Caco-2 (cell line): ENCODE data around the gene ITGB1. TPM values are rescaled to one million over a fixed set of nuclear protein-coding genes. Genes with fewer than 3 reads are reported as not detected.

ENCODE experiments used
- BruUV-seq: library from RNA; stranded (reverse); fragments of 400-500 nt; replicated peaks from 2 replicates; lab custom pipeline; 2021; lab: Mats Ljungman, UMichigan
- CTCF ChIA-PET: fragments of 300-600 bp; sonication (Branson Sonifier 250); formaldehyde crosslinking; loops from one replicate; lab custom pipeline; 2022; ENCODE audit warnings: antibody characterized with exemption; lab: Charles Lee
- POLR2A ChIA-PET: fragments of 300-600 bp; sonication (Branson Sonifier 250); formaldehyde crosslinking; loops from one replicate; lab custom pipeline; 2022; ENCODE audit warnings: antibody characterized with exemption; lab: Charles Lee
- DNase-seq, 2 experiments: peaks; one replicate each; pipeline versions ENCODE4 v3.0.0 to v3.0.0-alpha.2; 2020 to 2022
- H3K27me3 ChIP-seq: replicated peaks from 2 replicates; pipeline ENCODE4 v1.6.0; 2011; ENCODE audit warnings: low read length; ENCODE audit not compliant: control insufficient read depth, insufficient read depth
- H3K36me3 ChIP-seq: 2 replicates; pipeline ENCODE4 v1.5.1; 2011; ENCODE audit warnings: low read length; ENCODE audit not compliant: control insufficient read depth, insufficient read depth
- H3K4me1 ChIP-seq: fragments of 250-450 bp; sonication (Bioruptor Pico); 2 replicates; pipeline ENCODE4 v1.5.1; 2020; ENCODE audit warnings: mild to moderate bottlenecking
- H3K4me3 ChIP-seq: 2 replicates; pipeline ENCODE4 v1.5.1; 2011; ENCODE audit warnings: low read depth, mild to moderate bottlenecking, control low read depth, low read length
- H3K9me3 ChIP-seq: fragments of 250-450 bp; sonication (Bioruptor Pico); 2 replicates; pipeline ENCODE4 v1.5.1; 2020; ENCODE audit warnings: mild to moderate bottlenecking, moderate library complexity
- H3K27ac Mint-ChIP-seq: one replicate; pipeline ENCODE4 v1.8.0; 2022; ENCODE audit warnings: mixed read lengths; ENCODE audit not compliant: unreplicated experiment
- H3K27me3 Mint-ChIP-seq: one replicate; pipeline ENCODE4 v1.8.0; 2022; ENCODE audit warnings: mixed read lengths; ENCODE audit not compliant: insufficient read depth, unreplicated experiment
- H3K36me3 Mint-ChIP-seq: one replicate; pipeline ENCODE4 v1.8.0; 2022; ENCODE audit warnings: mild to moderate bottlenecking, mixed read lengths; ENCODE audit not compliant: insufficient read depth, unreplicated experiment
- H3K4me1 Mint-ChIP-seq: one replicate; pipeline ENCODE4 v1.8.0; 2022; ENCODE audit warnings: low read depth, mixed read lengths; ENCODE audit not compliant: unreplicated experiment
- H3K4me3 Mint-ChIP-seq: one replicate; pipeline ENCODE4 v1.8.0; 2022; ENCODE audit warnings: mild to moderate bottlenecking, moderate library complexity, mixed read lengths; ENCODE audit not compliant: unreplicated experiment
- H3K9me3 Mint-ChIP-seq: one replicate; pipeline ENCODE4 v1.8.0; 2022; ENCODE audit warnings: mixed read lengths; ENCODE audit not compliant: unreplicated experiment
- CTCF ChIP-seq, 2 experiments: fragments of 200-600 bp in 1 of 2; IDR thresholded peaks; 1 replicate in 1 of 2; 2 replicates in 1 of 2; pipeline versions ENCODE4 v1.5.1 to v1.8.0; 2011 to 2022; ENCODE audit warnings: antibody characterized with exemption in 1 of 2, control low read depth in 1 of 2, inconsistent platforms in 1 of 2, low read depth in 1 of 2, low read length in 1 of 2, mild to moderate bottlenecking in 1 of 2, moderate library complexity in 1 of 2; ENCODE audit not compliant: insufficient read depth in 1 of 2, severe bottlenecking in 1 of 2, unreplicated experiment in 1 of 2
- intact Hi-C: fragments of 100-400 bp; cut with micrococcal nuclease; formaldehyde crosslinking; loops from one replicate; pipeline ENCODE4 v1.10.0; 2022; ENCODE audit not compliant: unreplicated experiment
- total RNA-seq: library from RNA; stranded (reverse); gene quantifications from 2 replicates; pipeline ENCODE4 v1.2.3, GENCODE V29; 2022

Gene ITGB1
- total RNA-seq, 1 experiment from 2014 or later, result 474 TPM

- Histone ChIP-seq H3K27me3 (no peaks in the 10 kb centered on the region), H3K4me1 (peaks cover 56% of the 10 kb centered on the region), H3K36me3 (no peaks in the 10 kb centered on the region), H3K4me3 (no peak overlapping the region), H3K9me3 (no peaks in the 10 kb centered on the region)
- no peak overlapping the region for H3K4me3 Mint-ChIP-seq
- H3K9me3 Mint-ChIP-seq, result no peaks in the 10 kb centered on the region
- intact Hi-C loops, result no loop called here
- no peak overlapping the region for H3K27ac Mint-ChIP-seq
- peaks cover 21% of the 10 kb centered on the region for H3K36me3 Mint-ChIP-seq
- ChIA-PET CTCF (no interaction called here), POLR2A (no interaction called here)
- no TSS peak for BruUV-seq
- peaks cover 44% of the 10 kb centered on the region for H3K4me1 Mint-ChIP-seq
- no peak for TF ChIP-seq CTCF (IDR thresholded peaks at IDR 0.05; ENCODE audit: insufficient read depth in 1 of 2, low read depth in 1 of 2, low read length in 1 of 2, severe bottlenecking in 1 of 2, unreplicated experiment in 1 of 2)
- DNase-seq, result no peak
- H3K27me3 Mint-ChIP-seq, result no peaks in the 10 kb centered on the region
These were observed 14.0 kb downstream of the ITGB1 start for GRCh38 chr10:32943854-32944661.

GRCh38 chr10:32943395-32943794, 14.6 kb downstream of the ITGB1 start:
- no TSS peak for BruUV-seq
- H3K9me3 ChIP-seq, result no peaks in the 10 kb centered on the region
- H3K4me1 Mint-ChIP-seq, result peaks cover 44% of the 10 kb centered on the region
- no peak for DNase-seq
- H3K36me3 Mint-ChIP-seq, result peaks cover 23% of the 10 kb centered on the region
- CTCF ChIA-PET, result no interaction called here
- H3K4me3 ChIP-seq, result no peak overlapping the region
- no peak for TF ChIP-seq CTCF (IDR thresholded peaks at IDR 0.05; ENCODE audit: insufficient read depth in 1 of 2, low read depth in 1 of 2, low read length in 1 of 2, severe bottlenecking in 1 of 2, unreplicated experiment in 1 of 2)
- H3K27ac Mint-ChIP-seq, result no peak overlapping the region
- no peak overlapping the region for H3K4me3 Mint-ChIP-seq
- peaks cover 56% of the 10 kb centered on the region for H3K4me1 ChIP-seq
- H3K27me3 ChIP-seq, result no peaks in the 10 kb centered on the region
- H3K36me3 ChIP-seq, result no peaks in the 10 kb centered on the region
- no peaks in the 10 kb centered on the region for H3K9me3 Mint-ChIP-seq
- POLR2A ChIA-PET, result no interaction called here
- intact Hi-C loops, result no loop called here
- no peaks in the 10 kb centered on the region for H3K27me3 Mint-ChIP-seq

- no TSS peak for BruUV-seq
- intact Hi-C loops, result no loop called here
- ChIA-PET POLR2A (no interaction called here), CTCF (no interaction called here)
- Mint-ChIP-seq H3K4me3 (no peak overlapping the region), H3K27ac (no peak overlapping the region), H3K9me3 (no peaks in the 10 kb centered on the region), H3K4me1 (peaks cover 44% of the 10 kb centered on the region), H3K36me3 (peaks cover 23% of the 10 kb centered on the region), H3K27me3 (no peaks in the 10 kb centered on the region)
- Histone ChIP-seq H3K36me3 (no peaks in the 10 kb centered on the region), H3K9me3 (no peaks in the 10 kb centered on the region), H3K27me3 (no peaks in the 10 kb centered on the region), H3K4me3 (no peak overlapping the region), H3K4me1 (peaks cover 47% of the 10 kb centered on the region)
- no peak for DNase-seq
- no peak for TF ChIP-seq CTCF (IDR thresholded peaks at IDR 0.05; ENCODE audit: insufficient read depth in 1 of 2, low read depth in 1 of 2, low read length in 1 of 2, severe bottlenecking in 1 of 2, unreplicated experiment in 1 of 2)
These were observed 15.9 kb downstream of the ITGB1 start for GRCh38 chr10:32942081-32942480.
